Measurements from ENCODE around the gene CRY1.

DNA sequence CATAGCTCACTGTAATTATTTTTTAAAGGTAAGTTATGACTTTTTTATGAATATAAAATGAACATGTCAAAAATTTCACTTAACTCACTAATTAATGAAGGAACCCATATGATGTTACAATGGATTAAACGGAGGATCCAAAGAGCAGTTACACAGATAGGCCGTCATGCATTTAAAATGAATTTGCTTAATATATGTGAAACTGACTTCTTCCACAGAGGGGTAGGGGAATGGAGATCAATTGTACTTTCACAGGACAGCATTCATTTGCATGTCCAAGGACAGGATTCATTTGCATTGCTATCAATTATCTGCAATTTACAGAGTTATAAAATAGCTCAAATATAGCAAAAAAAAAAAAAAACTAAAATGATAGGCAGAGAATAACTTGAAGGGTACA is 6.6 kb upstream of the CRY1 start:
- TF ChIP-seq CTCF (IDR thresholded peaks at IDR 0.05) (no peak), PHF8 (IDR thresholded peaks at IDR 0.05; ENCODE audit: borderline replicate concordance, low read depth) (no peak), MAX (IDR thresholded peaks at IDR 0.05) (no peak), EP300 (IDR thresholded peaks at IDR 0.05) (no peak), HEYL (CRISPR knock-in tag; IDR thresholded peaks at IDR 0.05) (no peak), RAD21 (conservative IDR thresholded peaks at IDR 0.05 in 1 of 2, IDR thresholded peaks at IDR 0.05 in 1 of 2) (no peak), SREBF2 (IDR thresholded peaks at IDR 0.05) (no peak), SMC3 (IDR thresholded peaks at IDR 0.05) (no peak), KDM5A (IDR thresholded peaks at IDR 0.05) (no peak), POLR2A (IDR thresholded peaks at IDR 0.05; ENCODE audit: low read length) (no peak), HDAC2 (IDR thresholded peaks at IDR 0.05) (no peak), RCOR1 (IDR thresholded peaks at IDR 0.05; ENCODE audit: low read depth, low read length) (no peak)
